ENCODE measurements around the gene PRKCA. TPM values are rescaled to one million over a fixed set of nuclear protein-coding genes. Genes with fewer than 3 reads are reported as not detected.

PRKCA gene
- total and polyA plus RNA-seq, 2 donors (not counting 3 experiments of a cell fraction or from before 2014, with no cell fraction given), result 7.5 to 34.2 TPM

DNA sequence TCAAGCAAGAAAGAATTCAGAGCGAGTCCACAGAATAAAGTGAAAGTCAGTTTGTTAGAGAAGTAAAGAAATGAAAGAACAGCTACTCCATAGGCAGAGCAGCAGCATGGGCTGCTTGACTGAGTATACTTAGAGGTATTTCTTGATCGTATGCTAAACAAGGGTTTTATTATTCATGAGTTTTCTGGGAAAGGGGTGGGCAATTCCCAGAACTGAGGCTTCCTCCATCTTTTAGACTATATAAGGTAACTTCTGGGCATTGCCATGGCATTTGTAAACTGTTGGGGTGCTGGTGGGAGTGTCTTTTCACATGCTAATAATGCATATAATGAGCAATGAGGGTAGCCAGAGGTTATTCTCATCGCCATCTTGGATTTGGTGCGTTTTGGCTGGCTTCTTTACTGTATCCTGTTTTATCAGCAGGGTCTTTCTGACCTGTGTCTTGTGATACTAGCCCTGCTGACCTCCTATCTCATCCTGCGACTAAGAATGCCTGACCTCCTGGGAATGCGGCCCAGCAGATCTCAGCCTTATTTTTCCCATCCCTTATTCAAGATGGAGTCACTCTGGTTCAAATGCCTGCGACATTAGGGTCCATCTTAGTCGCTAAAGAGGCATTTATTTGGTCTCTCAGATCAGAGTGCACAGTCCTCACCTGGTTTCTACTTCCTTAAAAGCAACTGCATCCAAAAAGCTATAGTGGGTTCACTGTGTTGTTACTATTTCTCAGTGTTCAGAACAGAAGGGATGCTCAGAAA is 432.0 kb downstream of the PRKCA start:
- Histone ChIP-seq H3K9me3 (replicated peaks; ENCODE audit: control insufficient read depth, insufficient read depth, low read length) (no peaks in the 10 kb centered on the region), H3K9me1 (replicated peaks; ENCODE audit: control insufficient read depth, extremely low read depth, insufficient read depth, low read length) (no peaks in the 10 kb centered on the region), H3K9ac (replicated peaks; ENCODE audit: extremely low read depth, insufficient read depth, low read length) (no peak overlapping the region), H2AFZ (ENCODE audit: low read depth, low read length) (no peak overlapping the region), H3K4me3 (replicated peaks in 1 of 3; ENCODE audit: insufficient read depth in 1 of 3, low read depth in 1 of 3, low read length in 3 of 3) (no peak overlapping the region), H3K4me2 (ENCODE audit: insufficient read depth, low read length) (no peak overlapping the region), H3K27ac (ENCODE audit: insufficient read depth, low read depth, low read length) (no peak overlapping the region), H4K20me1 (replicated peaks; ENCODE audit: control insufficient read depth, extremely low read depth, insufficient read depth, low read length) (no peaks in the 10 kb centered on the region), H3K79me2 (ENCODE audit: control insufficient read depth, insufficient read depth, low read length) (no peaks in the 10 kb centered on the region), H3K27me3 (ENCODE audit: control insufficient read depth in 2 of 2, insufficient read depth in 2 of 2, low read length in 2 of 2) (no peaks in the 10 kb centered on the region), H3K4me1 (ENCODE audit: control insufficient read depth, extremely low read depth, insufficient read depth, low read length) (no peaks in the 10 kb centered on the region), H3K36me3 (ENCODE audit: control insufficient read depth in 2 of 2, extremely low read depth in 1 of 2, insufficient read depth in 2 of 2, low read length in 2 of 2) (no peaks in the 10 kb centered on the region)
- dilution Hi-C loops (cut with MboI; ENCODE audit: extremely low pct_ligation_motif_present, low sequenced_read_pairs), result no loop called here
- TF ChIP-seq, protein P1, sequence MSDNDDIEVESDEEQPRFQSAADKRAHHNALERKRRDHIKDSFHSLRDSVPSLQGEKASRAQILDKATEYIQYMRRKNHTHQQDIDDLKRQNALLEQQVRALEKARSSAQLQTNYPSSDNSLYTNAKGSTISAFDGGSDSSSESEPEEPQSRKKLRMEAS (IDR thresholded peaks at IDR 0.05; ENCODE audit: insufficient read depth, insufficient read length), result no peak
- TF ChIP-seq EZH2 (IDR thresholded peaks at IDR 0.05; ENCODE audit: borderline replicate concordance, low read depth, low read length, severe bottlenecking) (no peak), FOS (IDR thresholded peaks at IDR 0.05; ENCODE audit: borderline replicate concordance, insufficient read depth, low read length) (no peak), GATA2 (IDR thresholded peaks at IDR 0.05; ENCODE audit: insufficient read depth, insufficient read length, low read depth, low read length) (no peak), POLR2AphosphoS5 (IDR thresholded peaks at IDR 0.05; ENCODE audit: insufficient read depth, low read depth, low read length) (no peak), MYC (IDR thresholded peaks at IDR 0.05; ENCODE audit: low read depth, low read length) (no peak), POLR2A (IDR thresholded peaks at IDR 0.05; ENCODE audit: low read depth, low read length) (no peak), JUN (IDR thresholded peaks at IDR 0.05; ENCODE audit: borderline replicate concordance, insufficient read depth, insufficient read length, low read depth) (no peak)
- TF ChIP-seq, protein P2, sequence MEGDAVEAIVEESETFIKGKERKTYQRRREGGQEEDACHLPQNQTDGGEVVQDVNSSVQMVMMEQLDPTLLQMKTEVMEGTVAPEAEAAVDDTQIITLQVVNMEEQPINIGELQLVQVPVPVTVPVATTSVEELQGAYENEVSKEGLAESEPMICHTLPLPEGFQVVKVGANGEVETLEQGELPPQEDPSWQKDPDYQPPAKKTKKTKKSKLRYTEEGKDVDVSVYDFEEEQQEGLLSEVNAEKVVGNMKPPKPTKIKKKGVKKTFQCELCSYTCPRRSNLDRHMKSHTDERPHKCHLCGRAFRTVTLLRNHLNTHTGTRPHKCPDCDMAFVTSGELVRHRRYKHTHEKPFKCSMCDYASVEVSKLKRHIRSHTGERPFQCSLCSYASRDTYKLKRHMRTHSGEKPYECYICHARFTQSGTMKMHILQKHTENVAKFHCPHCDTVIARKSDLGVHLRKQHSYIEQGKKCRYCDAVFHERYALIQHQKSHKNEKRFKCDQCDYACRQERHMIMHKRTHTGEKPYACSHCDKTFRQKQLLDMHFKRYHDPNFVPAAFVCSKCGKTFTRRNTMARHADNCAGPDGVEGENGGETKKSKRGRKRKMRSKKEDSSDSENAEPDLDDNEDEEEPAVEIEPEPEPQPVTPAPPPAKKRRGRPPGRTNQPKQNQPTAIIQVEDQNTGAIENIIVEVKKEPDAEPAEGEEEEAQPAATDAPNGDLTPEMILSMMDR (IDR thresholded peaks at IDR 0.05; ENCODE audit: extremely low read depth in 1 of 2, insufficient read depth in 1 of 2, low read depth in 1 of 2, low read length in 2 of 2), result no peak
- no TSS peak for BruUV-seq (replicated peaks)
- no peak for FAIRE-seq
- ChIA-PET CTCF (no interaction called here), POLR2A (no interaction called here)
- DNase-seq (ENCODE audit: low read depth, low spot score), result no peak
- intact Hi-C loops (cut with micrococcal nuclease), result no loop called here

Data from endothelial cell of umbilical vein (primary cell).